Activated CD8-positive, alpha-beta memory T cell treated with anti-CD3 and anti-CD28 coated beads for 36 hours (primary cell): ENCODE data around the gene C10orf62. TPM values are rescaled to one million over a fixed set of nuclear protein-coding genes. Genes with fewer than 3 reads are reported as not detected.

ENCODE experiments used
- total RNA-seq, 2 experiments: library from RNA; stranded (reverse); gene quantifications; one replicate each; pipeline ENCODE4 v1.2.3, GENCODE V29; 2021

Gene C10orf62
- total RNA-seq, 2 experiments from 2014 or later, result not detected

Other genes starting within 250 kb of the C10orf62 start
- gene RRP12, start 188.4 kb upstream of the C10orf62 start, total RNA-seq, result 100 to 1,000 TPM in 1 of 2 experiments, 10 to 100 TPM in 1; 99.8 to 110 TPM
- gene PGAM1, start 163.5 kb upstream of the C10orf62 start, total RNA-seq, result 1,000 to 10,000 TPM; 1,302 to 1,307 TPM
- 10 to 100 TPM; 62.5 to 63.3 TPM for gene EXOSC1, start 143.7 kb upstream of the C10orf62 start, total RNA-seq
- gene ZDHHC16, start 143.5 kb upstream of the C10orf62 start, total RNA-seq, result 10 to 100 TPM; 55.0 to 57.3 TPM
- 100 to 1,000 TPM in 1 of 2 experiments, 10 to 100 TPM in 1; 98.0 to 100 TPM for gene MMS19, start 91.3 kb upstream of the C10orf62 start, total RNA-seq
- gene UBTD1, start 90.8 kb upstream of the C10orf62 start, total RNA-seq, result 1 to 10 TPM; 2.1 to 2.3 TPM
- gene ANKRD2, start 16.9 kb upstream of the C10orf62 start, total RNA-seq, result under 1 TPM in 1 of 2 experiments, not detected in 1; 0.13 TPM
- not detected for gene HOGA1, start 5.3 kb upstream of the C10orf62 start, total RNA-seq
- gene MORN4, start 43.8 kb downstream of the C10orf62 start, total RNA-seq, result 1 to 10 TPM; 3.6 TPM
- 10 to 100 TPM; 14.6 to 15.0 TPM for gene PI4K2A, start 51.0 kb downstream of the C10orf62 start, total RNA-seq
- gene AVPI1, start 97.5 kb downstream of the C10orf62 start, total RNA-seq, result 1 to 10 TPM; 2.5 to 3.0 TPM
- gene MARVELD1, start 124.0 kb downstream of the C10orf62 start, total RNA-seq, result 1 to 10 TPM; 3.9 to 4.6 TPM
- gene ZFYVE27, start 147.4 kb downstream of the C10orf62 start, total RNA-seq, result 10 to 100 TPM; 28.3 to 30.4 TPM
- gene SFRP5, start 182.3 kb downstream of the C10orf62 start, total RNA-seq, result under 1 TPM in 1 of 2 experiments, not detected in 1; 0.11 TPM